B cell (primary cell): ENCODE results near the gene KCNQ2. TPM values are rescaled to one million over a fixed set of nuclear protein-coding genes. Genes with fewer than 3 reads are reported as not detected.

Experiments used
- ATAC-seq: fragments of 200-7000 bp; cut with Tn5 transposase; one replicate; pipeline ENCODE4 v1.10.0; 2021; ENCODE audit warnings: low read depth, mild to moderate bottlenecking, moderate number of reproducible peaks, moderate library complexity
- CTCF ChIA-PET: fragments of 350-600 bp; sonication (Branson Sonifier 250); formaldehyde crosslinking; loops from one replicate; lab custom pipeline; 2021; ENCODE audit warnings: antibody characterized with exemption, inconsistent platforms; lab: Charles Lee
- POLR2A ChIA-PET: fragments of 350-600 bp; sonication (Branson Sonifier 250); formaldehyde crosslinking; loops from one replicate; lab custom pipeline; 2021; ENCODE audit warnings: antibody characterized with exemption; lab: Charles Lee
- DNase-seq: peaks from one replicate; pipeline ENCODE4 v3.0.0; 2013
- H2AFZ ChIP-seq: 2 replicates; pipeline ENCODE4 v1.6.1; 2012; ENCODE audit warnings: mild to moderate bottlenecking, low read depth, low read length; ENCODE audit not compliant: insufficient read depth, poor library complexity, severe bottlenecking
- H3K27ac ChIP-seq, 2 donors: 1 replicate in 1 of 2; 2 replicates in 1 of 2; pipeline ENCODE4 v1.5.1; 2012 to 2013; ENCODE audit warnings: low read length in 2 of 2, mild to moderate bottlenecking in 2 of 2, moderate library complexity in 1 of 2
- H3K27me3 ChIP-seq, 4 experiments: fragments of 200-600 bp in 1 of 4; sonication (generic) in 1 of 4; replicated peaks in 1 of 4; 1 replicate in 2 of 4; 2 replicates in 2 of 4; pipeline versions ENCODE4 v1.6.1 to v1.7.0; 2013 to 2016; ENCODE audit warnings: low read length in 3 of 4, mild to moderate bottlenecking in 2 of 4, mixed read lengths in 1 of 4, moderate library complexity in 1 of 4; ENCODE audit not compliant: insufficient read depth in 4 of 4, control insufficient read depth in 3 of 4; ENCODE audit errors: control extremely low read depth in 1 of 4
- H3K36me3 ChIP-seq, 2 experiments: replicated peaks in 1 of 2; 1 replicate in 1 of 2; 2 replicates in 1 of 2; pipeline versions ENCODE4 v1.6.1 to v1.7.1; 2013; ENCODE audit warnings: low read length in 1 of 2; ENCODE audit not compliant: insufficient read depth in 2 of 2, control insufficient read depth in 1 of 2; ENCODE audit errors: control extremely low read depth in 1 of 2, extremely low read depth in 1 of 2
- H3K4me1 ChIP-seq, 2 donors: fragments of 200-600 bp in 1 of 2; sonication (generic) in 1 of 2; 1 replicate in 1 of 2; 2 replicates in 1 of 2; pipeline versions ENCODE4 v1.5.1 to v1.6.1; 2013 to 2017; ENCODE audit warnings: low read length in 2 of 2; ENCODE audit not compliant: control insufficient read depth in 2 of 2, insufficient read depth in 2 of 2
- H3K4me2 ChIP-seq: replicated peaks from 2 replicates; pipeline ENCODE3; 2012; ENCODE audit warnings: mild to moderate bottlenecking, low read depth, low read length; ENCODE audit not compliant: poor library complexity, severe bottlenecking
- H3K4me3 ChIP-seq, 5 experiments: fragments of 200-600 bp in 1 of 5; sonication (generic) in 1 of 5; 1 replicate in 3 of 5; 2 replicates in 2 of 5; pipeline versions ENCODE4 v1.5.1 to v1.7.0; 2011 to 2016; ENCODE audit warnings: low read length in 4 of 5, mild to moderate bottlenecking in 4 of 5, low read depth in 2 of 5, control low read depth in 1 of 5, moderate library complexity in 1 of 5; ENCODE audit not compliant: insufficient read depth in 1 of 5; ENCODE audit errors: control extremely low read depth in 1 of 5, extremely low read depth in 1 of 5
- H3K79me2 ChIP-seq: fragments of 200-600 bp; sonication (generic); one replicate; pipeline ENCODE4 v1.6.0; 2016; ENCODE audit warnings: low read length; ENCODE audit not compliant: control insufficient read depth, insufficient read depth
- H3K9ac ChIP-seq: fragments of 200-600 bp; sonication (generic); 2 replicates; pipeline ENCODE4 v1.6.1; 2017; ENCODE audit warnings: mild to moderate bottlenecking, low read length, moderate library complexity
- H3K9me3 ChIP-seq, 3 donors: one replicate each; pipeline versions ENCODE4 v1.6.1 to v1.7.1; 2013; ENCODE audit warnings: low read length in 2 of 3; ENCODE audit not compliant: control insufficient read depth in 2 of 3, insufficient read depth in 1 of 3; ENCODE audit errors: control extremely low read depth in 1 of 3
- H4K20me1 ChIP-seq: 2 replicates; pipeline ENCODE4 v1.6.0; 2012; ENCODE audit warnings: mild to moderate bottlenecking, low read length; ENCODE audit not compliant: insufficient read depth, control insufficient read depth, poor library complexity, severe bottlenecking
- H3K27ac Mint-ChIP-seq: one replicate; pipeline ENCODE4 v1.8.0; 2021; ENCODE audit warnings: mixed read lengths
- H3K27me3 Mint-ChIP-seq: one replicate; pipeline ENCODE4 v1.8.0; 2021; ENCODE audit warnings: mixed read lengths
- H3K4me1 Mint-ChIP-seq: one replicate; pipeline ENCODE4 v1.8.0; 2021; ENCODE audit warnings: mixed read lengths
- H3K4me3 Mint-ChIP-seq: one replicate; pipeline ENCODE4 v1.8.0; 2021; ENCODE audit warnings: mixed read lengths
- H3K9me3 Mint-ChIP-seq: one replicate; pipeline ENCODE4 v1.8.0; 2022; ENCODE audit warnings: mixed read lengths; ENCODE audit not compliant: insufficient read depth
- CTCF ChIP-seq: fragments of 200-600 bp; IDR thresholded peaks from one replicate; pipeline ENCODE4 v1.8.0; 2022; ENCODE audit warnings: antibody characterized with exemption, mild to moderate bottlenecking
- EZH2 ChIP-seq: IDR thresholded peaks from 2 replicates; pipeline ENCODE4 v1.6.1; 2012; ENCODE audit warnings: borderline replicate concordance, low read depth, mild to moderate bottlenecking, moderate library complexity, low read length; ENCODE audit not compliant: insufficient read depth, poor library complexity, severe bottlenecking
- WGBS: methylation state at CpG from one replicate; pipeline ENCODE4 v1.1.5; 2013; ENCODE audit warnings: missing lambda C conversion rate; ENCODE audit not compliant: insufficient coverage; 5-methylcytosine and 5-hydroxymethylcytosine counted together
- intact Hi-C: fragments of 100-400 bp; cut with micrococcal nuclease; formaldehyde crosslinking; loops from one replicate; pipeline ENCODE4 v1.10.0; 2022
- polyA plus RNA-seq: library from polyadenylated mRNA; depleted of rRNA; stranded (reverse); fragments of >200 nt; gene quantifications from 2 replicates; pipeline ENCODE4 v1.2.3, GENCODE V29; 2012
- total RNA-seq, 2 donors: library from RNA; stranded (reverse); fragments of 120-200 nt in 1 of 2; gene quantifications; 1 replicate in 1 of 2; 2 replicates in 1 of 2; pipeline versions ENCODE4 v1.2.3 to v1.2.4, GENCODE V29; 2013 to 2022

Gene KCNQ2
- total and polyA plus RNA-seq, 2 donors (not counting 1 experiment from before 2014, with no cell fraction given), result 0.12 TPM; not detected in 1

GRCh38 chr20:63504642-63505041 lies 32.2 kb upstream of the KCNQ2 start:
- H3K36me3 ChIP-seq, result no peaks in the 10 kb centered on the region
- H3K79me2 ChIP-seq, result no peaks in the 10 kb centered on the region
- no peak for ATAC-seq
- intact Hi-C loops, result no loop called here
- H3K9me3 ChIP-seq, result peaks cover 0 to 30% (median 0%) of the 10 kb centered on the region in 3 donors
- H3K9me3 Mint-ChIP-seq, result peaks cover 2% of the 10 kb centered on the region
- H3K27ac Mint-ChIP-seq, result no peak overlapping the region
- H3K4me3 Mint-ChIP-seq, result no peak overlapping the region
- ChIA-PET CTCF (interaction anchor here (1.2 kb wide), 2 partner anchors 9 to 16 kb away, joined by 3 read pairs; partner anchors contain the start of gene PPDPF), POLR2A (no interaction called here)
- H3K4me3 ChIP-seq, result no peak overlapping the region
- H3K27me3 Mint-ChIP-seq, result peaks cover 32% of the 10 kb centered on the region
- no peak overlapping the region for H3K4me2 ChIP-seq
- no peaks in the 10 kb centered on the region for H3K4me1 Mint-ChIP-seq
- peaks cover 2% of the 10 kb centered on the region in 2 donors for H3K4me1 ChIP-seq
- H3K27me3 ChIP-seq, result peaks cover 0 to 23% (median under 1%) of the 10 kb centered on the region in 4 experiments
- H3K9ac ChIP-seq, result no peak overlapping the region
- H3K27ac ChIP-seq, result no peak overlapping the region
- 98% methylated on average over 5 of the region's 9 CpGs for WGBS
- no peaks in the 10 kb centered on the region for H4K20me1 ChIP-seq
- no peak overlapping the region for H2AFZ ChIP-seq
- DNase-seq, result no peak
- TF ChIP-seq CTCF, result no peak
- TF ChIP-seq EZH2, result no peak

- H3K27ac Mint-ChIP-seq, result no peak overlapping the region
- Histone ChIP-seq H3K27me3 (peaks cover 0 to 25% (median 3%) of the 10 kb centered on the region in 4 experiments), H3K9ac (no peak overlapping the region), H3K79me2 (no peaks in the 10 kb centered on the region), H3K4me2 (no peak overlapping the region), H2AFZ (no peak overlapping the region), H3K9me3 (peaks cover 0 to 34% (median 0%) of the 10 kb centered on the region in 3 donors), H3K4me3 (no peak overlapping the region), H3K4me1 (peaks cover 5 to 8% of the 10 kb centered on the region in 2 donors), H4K20me1 (no peaks in the 10 kb centered on the region), H3K36me3 (no peaks in the 10 kb centered on the region), H3K27ac (no peak overlapping the region)
- peaks cover 2% of the 10 kb centered on the region for H3K9me3 Mint-ChIP-seq
- no peak for TF ChIP-seq EZH2
- TF ChIP-seq CTCF, result no peak
- intact Hi-C loops, result no loop called here
- no peak overlapping the region for H3K4me3 Mint-ChIP-seq
- ChIA-PET POLR2A (no interaction called here), CTCF (interaction anchor here (1.1 kb wide), 1 partner anchor 10 kb away, joined by 3 read pairs; no protein-coding TSS in a partner anchor)
- no peaks in the 10 kb centered on the region for H3K4me1 Mint-ChIP-seq
- no peak for ATAC-seq
- DNase-seq, result no peak
- H3K27me3 Mint-ChIP-seq, result peaks cover 26% of the 10 kb centered on the region
- WGBS, result 44% methylated on average over 4 of the region's 7 CpGs
These were observed 31.1 kb upstream of the KCNQ2 start for GRCh38 chr20:63503524-63503923.
